Fibroblast of the aortic adventitia (primary cell): Measurements from ENCODE around the gene ZNF860. TPM values are rescaled to one million over a fixed set of nuclear protein-coding genes. Genes with fewer than 3 reads are reported as not detected.

Experiments used
- DNase-seq: peaks from one replicate; pipeline ENCODE4 v3.0.0-alpha.2; 2010; ENCODE audit warnings: low read depth
- H3K4me3 ChIP-seq: 2 replicates; pipeline ENCODE4 v1.5.1; 2011; ENCODE audit warnings: low read depth, mild to moderate bottlenecking, control low read depth, low read length, moderate library complexity
- total RNA-seq: library from RNA; depleted of rRNA; stranded (reverse); fragments of >200 nt; gene quantifications from 2 replicates; pipeline ENCODE4 v1.2.3, GENCODE V29; 2012; ENCODE audit warnings: low replicate concordance
- TF ChIP-seq, protein P1 (sequence below): IDR thresholded peaks from 2 replicates; pipeline ENCODE4 v1.5.1; 2011; ENCODE audit warnings: mild to moderate bottlenecking, low read length, control low read depth, inconsistent platforms; ENCODE audit not compliant: insufficient read depth

ZNF860 gene
- total RNA-seq, 1 donor, result 1.2 TPM

DNA sequence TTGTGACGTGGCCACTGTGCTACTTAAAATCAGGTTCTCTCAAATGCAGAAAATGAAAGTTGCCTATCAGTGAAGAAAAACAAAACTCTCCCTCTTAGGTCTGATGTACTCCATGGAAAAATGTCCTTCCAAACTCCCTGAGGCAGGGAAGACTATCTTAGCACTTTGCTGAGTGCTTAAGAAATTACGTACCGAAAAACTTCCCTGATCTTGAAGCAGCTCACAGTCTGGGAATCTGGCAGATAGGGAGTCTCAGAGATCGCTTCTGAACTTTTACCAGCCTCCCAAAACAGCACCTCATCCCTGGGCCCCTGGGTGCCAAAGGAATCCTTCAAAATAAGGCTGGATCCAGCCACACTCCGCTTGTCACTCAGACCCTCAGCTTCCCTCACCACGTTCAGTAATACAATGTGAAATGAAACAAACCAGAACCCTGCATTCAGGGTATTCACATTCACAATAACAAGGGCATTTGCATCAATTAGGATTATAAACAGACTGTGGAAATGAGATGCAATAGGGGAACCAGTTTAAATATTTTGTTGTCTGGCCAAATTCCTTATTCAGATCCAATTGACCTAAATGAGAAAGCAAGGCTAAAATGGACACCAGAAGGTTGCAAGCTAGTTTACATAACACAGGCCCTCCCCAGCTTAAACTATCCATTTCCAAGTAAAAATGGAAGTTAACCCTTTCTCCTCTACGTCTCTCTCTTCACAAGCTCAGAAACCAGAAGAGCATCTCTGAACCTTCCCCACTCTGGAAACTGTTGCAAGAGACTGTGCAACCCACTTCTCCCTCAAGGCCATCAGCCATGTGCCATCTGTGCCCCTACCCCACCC lies 21.4 kb upstream of the ZNF860 start:
- H3K4me3 ChIP-seq, result peak overlapping the region; percentile 53
- DNase-seq, result peak; percentile 60
- TF ChIP-seq, protein P1, sequence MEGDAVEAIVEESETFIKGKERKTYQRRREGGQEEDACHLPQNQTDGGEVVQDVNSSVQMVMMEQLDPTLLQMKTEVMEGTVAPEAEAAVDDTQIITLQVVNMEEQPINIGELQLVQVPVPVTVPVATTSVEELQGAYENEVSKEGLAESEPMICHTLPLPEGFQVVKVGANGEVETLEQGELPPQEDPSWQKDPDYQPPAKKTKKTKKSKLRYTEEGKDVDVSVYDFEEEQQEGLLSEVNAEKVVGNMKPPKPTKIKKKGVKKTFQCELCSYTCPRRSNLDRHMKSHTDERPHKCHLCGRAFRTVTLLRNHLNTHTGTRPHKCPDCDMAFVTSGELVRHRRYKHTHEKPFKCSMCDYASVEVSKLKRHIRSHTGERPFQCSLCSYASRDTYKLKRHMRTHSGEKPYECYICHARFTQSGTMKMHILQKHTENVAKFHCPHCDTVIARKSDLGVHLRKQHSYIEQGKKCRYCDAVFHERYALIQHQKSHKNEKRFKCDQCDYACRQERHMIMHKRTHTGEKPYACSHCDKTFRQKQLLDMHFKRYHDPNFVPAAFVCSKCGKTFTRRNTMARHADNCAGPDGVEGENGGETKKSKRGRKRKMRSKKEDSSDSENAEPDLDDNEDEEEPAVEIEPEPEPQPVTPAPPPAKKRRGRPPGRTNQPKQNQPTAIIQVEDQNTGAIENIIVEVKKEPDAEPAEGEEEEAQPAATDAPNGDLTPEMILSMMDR, result no peak

DNA sequence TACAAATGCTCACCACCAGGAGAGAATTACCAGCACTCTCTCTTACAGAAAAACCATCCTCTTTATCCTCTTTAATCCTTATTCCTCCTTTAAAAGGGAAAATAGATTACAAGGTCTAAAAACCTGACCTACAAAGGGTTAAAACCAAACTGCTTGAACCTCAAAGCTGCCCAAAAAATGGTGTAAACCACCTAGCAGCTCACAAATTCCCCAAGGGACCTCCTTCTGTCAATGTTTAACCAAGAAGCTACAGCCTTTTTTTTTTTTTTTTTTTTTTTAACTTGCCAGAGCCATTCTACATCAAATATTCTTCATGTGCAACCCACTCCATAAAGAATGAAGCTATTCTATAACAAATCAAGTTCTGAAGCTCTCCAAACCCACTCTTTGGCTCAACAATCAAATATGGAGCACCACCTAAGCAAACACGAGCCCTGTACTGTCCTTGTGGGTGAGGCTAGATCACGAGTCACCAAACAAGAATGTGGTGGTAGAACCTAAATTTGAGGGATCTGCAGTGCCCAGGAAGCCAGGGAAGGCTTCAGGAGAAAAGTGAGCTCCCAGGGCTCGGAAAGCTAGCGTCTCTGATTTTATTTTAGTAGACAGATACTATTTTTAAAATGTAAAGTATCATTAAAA lies 20.6 kb upstream of the ZNF860 start:
- DNase-seq, result peak; percentile 67
- TF ChIP-seq, protein P1, result no peak
- H3K4me3 ChIP-seq, result no peak overlapping the region

DNA sequence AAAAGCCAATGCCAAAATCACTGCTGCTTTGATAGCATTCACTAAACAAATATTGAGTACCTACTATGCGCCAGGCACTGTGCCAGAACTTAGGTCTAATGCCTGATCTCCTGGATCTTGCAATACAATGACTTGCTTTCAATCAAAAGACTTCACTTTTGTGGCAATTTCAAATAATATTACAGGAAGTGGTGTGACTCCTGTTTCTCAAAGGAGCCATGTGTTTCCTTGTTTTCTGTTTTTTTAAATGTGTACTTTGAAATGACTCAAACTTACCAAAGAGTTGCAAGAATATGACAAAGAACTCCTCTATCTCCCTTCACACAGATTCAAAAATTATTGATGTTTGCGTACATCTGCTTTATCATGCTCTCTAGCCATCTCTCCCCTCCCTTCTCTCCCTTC lies 18.7 kb upstream of the ZNF860 start:
- H3K4me3 ChIP-seq, result no peak overlapping the region
- TF ChIP-seq, protein P1, result no peak
- DNase-seq, result no peak

DNA sequence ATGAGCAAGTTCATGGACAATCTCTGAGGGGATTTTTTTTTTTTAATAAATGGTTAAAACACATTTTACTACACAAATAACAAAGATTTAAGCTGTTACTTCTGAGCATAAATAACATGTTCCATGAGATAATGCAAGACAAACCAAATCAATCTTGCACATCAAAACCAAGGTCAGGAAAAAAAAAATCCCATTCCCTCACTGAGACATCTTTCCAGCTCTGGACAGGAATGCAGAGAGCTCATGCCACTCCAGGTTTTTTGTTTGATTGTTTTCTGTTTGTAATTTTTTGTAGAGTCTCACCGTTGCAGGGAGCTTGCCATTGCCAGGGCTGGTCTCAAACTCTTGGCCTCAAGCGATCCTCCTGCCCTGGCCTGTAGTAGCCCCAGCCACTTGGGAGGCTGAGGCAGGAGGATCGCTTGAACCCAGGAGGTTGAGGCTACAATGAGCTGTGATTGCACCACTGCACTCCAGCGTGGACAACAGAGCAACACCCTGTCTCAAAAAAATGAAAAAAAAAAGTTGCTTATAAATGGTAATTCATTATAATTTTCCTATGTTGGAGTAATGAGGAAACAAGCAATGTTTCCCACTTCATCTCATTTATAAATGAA lies 14.5 kb upstream of the ZNF860 start:
- H3K4me3 ChIP-seq, result no peak overlapping the region
- TF ChIP-seq, protein P1, result no peak
- no peak for DNase-seq

DNA sequence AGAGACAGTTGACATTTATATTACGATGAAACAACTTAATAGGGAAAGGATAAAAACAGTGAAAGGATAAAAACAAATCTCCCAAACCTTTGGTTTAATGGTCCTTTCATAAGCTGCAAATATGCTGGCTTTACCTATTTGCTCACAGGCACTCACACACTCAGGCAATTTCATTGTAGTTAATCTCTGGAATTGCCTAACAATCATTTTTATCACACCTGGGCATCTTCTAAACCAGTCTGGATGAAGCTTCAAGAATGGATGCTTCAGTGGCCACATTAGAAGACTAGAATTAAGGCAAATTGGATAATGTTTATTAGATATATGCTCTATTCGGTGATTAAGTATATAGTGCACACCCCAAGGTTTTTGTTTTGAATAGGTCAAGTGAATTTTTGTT lies 14.0 kb upstream of the ZNF860 start:
- H3K4me3 ChIP-seq, result no peak overlapping the region
- DNase-seq, result no peak
- TF ChIP-seq, protein P1, result no peak

DNA sequence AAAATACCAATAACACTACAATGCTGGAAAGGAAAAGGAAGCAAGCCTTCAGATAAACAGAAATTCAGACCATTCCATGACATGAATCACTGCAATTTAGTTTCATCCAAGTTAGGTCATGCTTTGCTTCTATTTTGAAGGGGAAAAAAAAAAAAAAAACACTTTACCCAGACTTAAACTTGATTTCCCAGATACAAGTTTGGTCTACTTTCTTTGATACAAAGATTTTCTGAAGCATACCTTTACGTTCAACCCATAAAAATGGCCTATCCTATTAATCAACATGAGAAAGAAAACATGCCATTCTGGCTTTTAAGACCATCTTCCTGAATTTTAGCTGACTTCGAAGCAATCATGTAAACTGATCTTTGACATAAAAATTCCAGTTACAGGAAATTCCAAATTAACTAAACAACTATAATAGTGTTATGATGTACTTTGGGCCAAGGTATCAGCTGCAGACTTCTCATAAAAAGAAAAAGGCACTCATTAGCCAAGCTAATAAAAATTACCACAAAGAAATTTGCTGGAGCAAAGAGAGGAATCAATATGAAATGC lies 13.1 kb upstream of the ZNF860 start:
- TF ChIP-seq, protein P1, result no peak
- DNase-seq, result peak; percentile 84
- H3K4me3 ChIP-seq, result peak overlapping the region; percentile 41
